GM19328 (cell line): ENCODE measurements around the gene LBH.

Source experiments
- ATAC-seq: cut with Tn5 transposase; IDR thresholded peaks from one replicate; pipeline ENCODE4 v1.9.1; 2021; ENCODE audit warnings: mild to moderate bottlenecking, moderate library complexity; ENCODE audit not compliant: unreplicated experiment

Gene LBH

DNA sequence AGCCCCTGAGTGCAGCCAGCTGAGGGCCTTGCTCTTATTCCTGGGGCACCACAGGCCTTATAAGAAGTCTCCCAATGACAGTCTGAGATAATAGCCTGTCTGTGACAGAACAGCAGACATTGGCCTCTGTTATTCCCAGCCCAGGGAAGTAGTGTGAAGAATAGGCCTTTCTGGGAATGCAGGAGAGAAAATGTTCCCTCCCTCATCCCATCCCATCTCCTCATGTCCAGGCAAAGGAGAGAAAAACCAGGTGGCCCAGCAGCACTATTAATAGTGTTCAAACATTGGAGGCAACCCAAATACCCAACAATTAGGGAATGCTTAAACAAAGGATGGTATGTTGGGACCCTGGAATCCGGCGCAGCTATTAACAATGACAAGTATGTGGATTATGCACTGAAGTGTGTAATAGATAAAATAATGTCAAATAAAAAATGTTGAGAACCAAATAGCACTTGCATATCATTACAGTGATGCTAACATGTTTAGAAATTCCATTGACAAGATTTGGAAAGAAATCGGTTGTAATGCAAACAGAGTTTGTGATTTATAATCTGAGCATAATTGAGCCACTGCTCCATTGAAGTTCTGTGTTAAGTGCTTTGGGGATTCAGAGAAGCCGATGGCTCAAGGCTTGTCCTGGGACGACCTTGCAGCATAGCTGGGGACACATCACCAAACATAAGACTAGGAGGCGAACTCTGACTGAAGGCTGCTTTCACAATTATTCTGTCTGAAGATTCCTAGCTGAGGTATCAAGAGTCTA lies 69.3 kb downstream of the LBH start:
- ATAC-seq: no peak

GRCh38 chr2:30301551-30301950 lies 70.2 kb downstream of the LBH start:
- ATAC-seq: no peak

- ATAC-seq: no peak
These were observed 71.2 kb downstream of the LBH start for GRCh38 chr2:30302566-30302965.

GRCh38 chr2:30303095-30303494 lies 71.8 kb downstream of the LBH start:
- no peak for ATAC-seq

DNA sequence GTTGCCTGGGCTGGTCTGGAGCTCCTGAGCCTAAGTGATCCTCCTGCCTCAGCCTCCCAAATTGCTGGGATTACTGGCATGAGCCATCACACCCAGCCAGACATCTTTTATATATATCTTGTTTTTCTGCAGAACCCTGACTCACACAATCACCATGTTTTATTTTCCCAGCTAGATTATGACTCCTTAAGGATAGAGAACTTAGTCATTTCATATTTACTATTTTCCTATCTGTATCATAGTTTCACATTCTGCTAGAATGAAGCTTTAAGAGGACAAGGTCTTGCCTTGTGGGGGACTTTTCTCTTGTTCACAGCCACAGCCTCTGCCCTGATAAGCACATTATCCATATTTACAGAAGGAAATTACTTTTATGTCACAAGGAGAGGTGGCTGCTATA lies 73.9 kb downstream of the LBH start:
- no peak for ATAC-seq

- no peak for ATAC-seq
These were observed 75.2 kb downstream of the LBH start for GRCh38 chr2:30306522-30306921.

DNA sequence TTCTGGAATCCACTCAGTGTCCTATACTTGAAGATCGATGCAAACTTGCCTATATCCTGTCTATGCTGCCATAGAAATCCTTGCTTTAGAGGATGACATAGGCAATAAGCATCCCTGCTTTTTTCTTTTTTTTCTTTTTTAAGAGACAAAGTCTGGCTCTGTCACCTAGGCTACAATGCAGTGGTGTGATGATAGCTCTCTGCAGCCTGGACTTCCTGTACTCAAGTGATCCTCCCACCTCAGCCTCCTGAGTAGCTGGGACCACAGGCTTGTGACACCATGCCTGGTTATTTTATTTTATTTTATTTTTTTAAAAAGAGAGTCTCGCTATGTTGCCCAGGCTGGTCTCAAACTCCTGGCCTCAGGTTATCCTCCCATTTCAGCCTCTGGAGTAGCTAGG lies 76.9 kb downstream of the LBH start:
- ATAC-seq: no peak
